ENCODE data around the gene GYS2.

Gene GYS2

GRCh38 chr12:21546716-21547115, 57.9 kb downstream of the GYS2 start:
- Histone ChIP-seq H3K4me3 (ENCODE audit: low read length) (no peak overlapping the region), H3K27me3 (ENCODE audit: control insufficient read depth, insufficient read depth, low read length) (no peaks in the 10 kb centered on the region), H3K9me3 (ENCODE audit: control insufficient read depth, low read depth, low read length) (no peaks in the 10 kb centered on the region), H3K36me3 (ENCODE audit: control insufficient read depth, low read depth, low read length) (no peaks in the 10 kb centered on the region), H3K9ac (ENCODE audit: low read length) (no peak overlapping the region), H3K4me1 (ENCODE audit: control insufficient read depth, low read depth, low read length) (no peaks in the 10 kb centered on the region), H3K27ac (ENCODE audit: low read length) (no peak overlapping the region)

GRCh38 chr12:21545557-21545956, 59.1 kb downstream of the GYS2 start:
- no peaks in the 10 kb centered on the region for H3K4me1 ChIP-seq (ENCODE audit: control insufficient read depth, low read depth, low read length)
- H3K36me3 ChIP-seq (ENCODE audit: control insufficient read depth, low read depth, low read length): no peaks in the 10 kb centered on the region
- no peaks in the 10 kb centered on the region for H3K27me3 ChIP-seq (ENCODE audit: control insufficient read depth, insufficient read depth, low read length)
- H3K27ac ChIP-seq (ENCODE audit: low read length): no peak overlapping the region
- H3K9me3 ChIP-seq (ENCODE audit: control insufficient read depth, low read depth, low read length): no peaks in the 10 kb centered on the region
- no peak overlapping the region for H3K9ac ChIP-seq (ENCODE audit: low read length)
- H3K4me3 ChIP-seq (ENCODE audit: low read length): no peak overlapping the region

GRCh38 chr12:21543151-21543550, 61.5 kb downstream of the GYS2 start:
- H3K36me3 ChIP-seq (ENCODE audit: control insufficient read depth, low read depth, low read length): no peaks in the 10 kb centered on the region
- H3K27me3 ChIP-seq (ENCODE audit: control insufficient read depth, insufficient read depth, low read length): no peaks in the 10 kb centered on the region
- H3K27ac ChIP-seq (ENCODE audit: low read length): no peak overlapping the region
- no peaks in the 10 kb centered on the region for H3K9me3 ChIP-seq (ENCODE audit: control insufficient read depth, low read depth, low read length)
- no peaks in the 10 kb centered on the region for H3K4me1 ChIP-seq (ENCODE audit: control insufficient read depth, low read depth, low read length)
- no peak overlapping the region for H3K9ac ChIP-seq (ENCODE audit: low read length)
- H3K4me3 ChIP-seq (ENCODE audit: low read length): no peak overlapping the region

GRCh38 chr12:21542403-21542802, 62.2 kb downstream of the GYS2 start:
- Histone ChIP-seq H3K4me3 (ENCODE audit: low read length) (no peak overlapping the region), H3K36me3 (ENCODE audit: control insufficient read depth, low read depth, low read length) (no peaks in the 10 kb centered on the region), H3K27me3 (ENCODE audit: control insufficient read depth, insufficient read depth, low read length) (no peaks in the 10 kb centered on the region), H3K9ac (ENCODE audit: low read length) (no peak overlapping the region), H3K27ac (ENCODE audit: low read length) (no peak overlapping the region), H3K4me1 (ENCODE audit: control insufficient read depth, low read depth, low read length) (no peaks in the 10 kb centered on the region), H3K9me3 (ENCODE audit: control insufficient read depth, low read depth, low read length) (no peaks in the 10 kb centered on the region)

GRCh38 chr12:21541773-21542172, 62.9 kb downstream of the GYS2 start:
- no peaks in the 10 kb centered on the region for H3K9me3 ChIP-seq (ENCODE audit: control insufficient read depth, low read depth, low read length)
- no peak overlapping the region for H3K27ac ChIP-seq (ENCODE audit: low read length)
- no peak overlapping the region for H3K9ac ChIP-seq (ENCODE audit: low read length)
- no peaks in the 10 kb centered on the region for H3K4me1 ChIP-seq (ENCODE audit: control insufficient read depth, low read depth, low read length)
- H3K27me3 ChIP-seq (ENCODE audit: control insufficient read depth, insufficient read depth, low read length): no peaks in the 10 kb centered on the region
- H3K36me3 ChIP-seq (ENCODE audit: control insufficient read depth, low read depth, low read length): no peaks in the 10 kb centered on the region
- H3K4me3 ChIP-seq (ENCODE audit: low read length): no peak overlapping the region

- Histone ChIP-seq H3K27ac (ENCODE audit: low read length) (no peak overlapping the region), H3K36me3 (ENCODE audit: control insufficient read depth, low read depth, low read length) (no peaks in the 10 kb centered on the region), H3K27me3 (ENCODE audit: control insufficient read depth, insufficient read depth, low read length) (no peaks in the 10 kb centered on the region), H3K9ac (ENCODE audit: low read length) (no peak overlapping the region), H3K9me3 (ENCODE audit: control insufficient read depth, low read depth, low read length) (no peaks in the 10 kb centered on the region), H3K4me3 (ENCODE audit: low read length) (no peak overlapping the region), H3K4me1 (ENCODE audit: control insufficient read depth, low read depth, low read length) (no peaks in the 10 kb centered on the region)
These were observed 64.8 kb downstream of the GYS2 start for GRCh38 chr12:21539797-21540196.

GRCh38 chr12:21538061-21538653, 66.5 kb downstream of the GYS2 start:
- Histone ChIP-seq H3K9ac (ENCODE audit: low read length) (no peak overlapping the region), H3K4me1 (ENCODE audit: control insufficient read depth, low read depth, low read length) (no peaks in the 10 kb centered on the region), H3K27ac (ENCODE audit: low read length) (no peak overlapping the region), H3K36me3 (ENCODE audit: control insufficient read depth, low read depth, low read length) (no peaks in the 10 kb centered on the region), H3K27me3 (ENCODE audit: control insufficient read depth, insufficient read depth, low read length) (no peaks in the 10 kb centered on the region), H3K4me3 (ENCODE audit: low read length) (no peak overlapping the region), H3K9me3 (ENCODE audit: control insufficient read depth, low read depth, low read length) (no peaks in the 10 kb centered on the region)

- no peak overlapping the region for H3K9ac ChIP-seq (ENCODE audit: low read length)
- H3K4me3 ChIP-seq (ENCODE audit: low read length): no peak overlapping the region
- H3K27me3 ChIP-seq (ENCODE audit: control insufficient read depth, insufficient read depth, low read length): peaks cover 49% of the 10 kb centered on the region
- H3K9me3 ChIP-seq (ENCODE audit: control insufficient read depth, low read depth, low read length): no peaks in the 10 kb centered on the region
- H3K4me1 ChIP-seq (ENCODE audit: control insufficient read depth, low read depth, low read length): peaks cover 7% of the 10 kb centered on the region
- no peaks in the 10 kb centered on the region for H3K36me3 ChIP-seq (ENCODE audit: control insufficient read depth, low read depth, low read length)
- no peak overlapping the region for H3K27ac ChIP-seq (ENCODE audit: low read length)
These were observed 75.2 kb downstream of the GYS2 start for GRCh38 chr12:21529456-21529855.

- no peak overlapping the region for H3K4me3 ChIP-seq (ENCODE audit: low read length)
- no peak overlapping the region for H3K27ac ChIP-seq (ENCODE audit: low read length)
- peaks cover 7% of the 10 kb centered on the region for H3K4me1 ChIP-seq (ENCODE audit: control insufficient read depth, low read depth, low read length)
- no peak overlapping the region for H3K9ac ChIP-seq (ENCODE audit: low read length)
- no peaks in the 10 kb centered on the region for H3K36me3 ChIP-seq (ENCODE audit: control insufficient read depth, low read depth, low read length)
- H3K9me3 ChIP-seq (ENCODE audit: control insufficient read depth, low read depth, low read length): no peaks in the 10 kb centered on the region
- H3K27me3 ChIP-seq (ENCODE audit: control insufficient read depth, insufficient read depth, low read length): peaks cover 49% of the 10 kb centered on the region
These were observed 75.7 kb downstream of the GYS2 start for GRCh38 chr12:21528953-21529352.

GRCh38 chr12:21527451-21528180, 77.0 kb downstream of the GYS2 start:
- Histone ChIP-seq H3K4me1 (ENCODE audit: control insufficient read depth, low read depth, low read length) (peaks cover 7% of the 10 kb centered on the region), H3K9ac (ENCODE audit: low read length) (peak overlapping the region; percentile 30), H3K4me3 (ENCODE audit: low read length) (peak overlapping the region; percentile 60), H3K9me3 (ENCODE audit: control insufficient read depth, low read depth, low read length) (no peaks in the 10 kb centered on the region), H3K27ac (ENCODE audit: low read length) (no peak overlapping the region), H3K27me3 (ENCODE audit: control insufficient read depth, insufficient read depth, low read length) (peaks cover 49% of the 10 kb centered on the region), H3K36me3 (ENCODE audit: control insufficient read depth, low read depth, low read length) (no peaks in the 10 kb centered on the region)

- no peak overlapping the region for H3K9ac ChIP-seq (ENCODE audit: low read length)
- no peaks in the 10 kb centered on the region for H3K36me3 ChIP-seq (ENCODE audit: control insufficient read depth, low read depth, low read length)
- H3K4me1 ChIP-seq (ENCODE audit: control insufficient read depth, low read depth, low read length): peaks cover 7% of the 10 kb centered on the region
- H3K9me3 ChIP-seq (ENCODE audit: control insufficient read depth, low read depth, low read length): no peaks in the 10 kb centered on the region
- no peak overlapping the region for H3K27ac ChIP-seq (ENCODE audit: low read length)
- peak overlapping the region; percentile 60 for H3K4me3 ChIP-seq (ENCODE audit: low read length)
- peaks cover 49% of the 10 kb centered on the region for H3K27me3 ChIP-seq (ENCODE audit: control insufficient read depth, insufficient read depth, low read length)
These were observed 77.8 kb downstream of the GYS2 start for GRCh38 chr12:21526721-21527345.

GRCh38 chr12:21526053-21526452, 78.6 kb downstream of the GYS2 start, which contains the start of gene SPX:
TSS of gene SPX (plus strand) at chr12:21526296. CDS start at chr12:21526473, 177 bp downstream.
- Histone ChIP-seq H3K4me1 (ENCODE audit: control insufficient read depth, low read depth, low read length) (peaks cover 7% of the 10 kb centered on the region), H3K9me3 (ENCODE audit: control insufficient read depth, low read depth, low read length) (no peaks in the 10 kb centered on the region), H3K4me3 (ENCODE audit: low read length) (peak within 1 kb of the TSS; percentile 60), H3K27me3 (ENCODE audit: control insufficient read depth, insufficient read depth, low read length) (peaks cover 47% of the 10 kb centered on the region), H3K36me3 (ENCODE audit: control insufficient read depth, low read depth, low read length) (no peaks in the 10 kb centered on the region), H3K9ac (ENCODE audit: low read length) (no peak within 1 kb of the TSS), H3K27ac (ENCODE audit: low read length) (no peak within 1 kb of the TSS)
